ENCODE measurements around the gene ZNF140. TPM values are rescaled to one million over a fixed set of nuclear protein-coding genes. Genes with fewer than 3 reads are reported as not detected.

The ZNF140 gene
- 10 to 100 TPM in 1 of 2 donors, 1 to 10 TPM in 1; 8.9 to 14.5 TPM for total RNA-seq

GRCh38 chr12:133080368-133081158, at the start of gene ZNF140:
Gene ZNF140, plus strand, starts transcription at chr12:133080923. Its CDS starts 398 bp downstream, at chr12:133081321.
- Mint-ChIP-seq H3K36me3 (ENCODE audit: low read depth) (peaks cover 43% of the 10 kb centered on the region), H3K4me3 (no peak within 1 kb of the TSS), H3K9me3 (peaks cover 28% of the 10 kb centered on the region), H3K27ac (no peak within 1 kb of the TSS), H3K4me1 (no peaks in the 10 kb centered on the region), H3K27me3 (no peaks in the 10 kb centered on the region)
- ATAC-seq (replicated peaks) = peak; percentile 74

- H3K4me1 Mint-ChIP-seq = no peaks in the 10 kb centered on the region
Measured at GRCh38 chr12:133037207-133038005, 43.3 kb upstream of the ZNF140 start, which contains the start of gene ZNF84. Gene ZNF84, plus strand, starts transcription at chr12:133037509. Its CDS starts 3,959 bp downstream, at chr12:133041468.

GRCh38 chr12:133038118-133038709, 42.5 kb upstream of the ZNF140 start:
- H3K27ac Mint-ChIP-seq = peak overlapping the region; percentile 94

More at GRCh38 chr12:133037207-133038005, 43.3 kb upstream of the ZNF140 start, which contains the start of gene ZNF84:
- H3K27me3 Mint-ChIP-seq = peaks cover 4% of the 10 kb centered on the region
- H3K4me3 Mint-ChIP-seq = peak within 1 kb of the TSS; percentile 81
- ATAC-seq (replicated peaks) = peak; percentile 95
- peak within 1 kb of the TSS; percentile 94 for H3K27ac Mint-ChIP-seq
- H3K36me3 Mint-ChIP-seq (ENCODE audit: low read depth) = peaks cover 61% of the 10 kb centered on the region
- H3K9me3 Mint-ChIP-seq = peaks cover 28% of the 10 kb centered on the region

GRCh38 chr12:133046698-133047097, 34.0 kb upstream of the ZNF140 start:
- Mint-ChIP-seq H3K9me3 (peaks cover 45% of the 10 kb centered on the region), H3K27ac (no peak overlapping the region), H3K36me3 (ENCODE audit: low read depth) (peaks cover 100% of the 10 kb centered on the region), H3K27me3 (no peaks in the 10 kb centered on the region), H3K4me1 (no peaks in the 10 kb centered on the region), H3K4me3 (no peak overlapping the region)
- no peak for ATAC-seq (replicated peaks)

More at GRCh38 chr12:133038118-133038709, 42.5 kb upstream of the ZNF140 start:
- Mint-ChIP-seq H3K36me3 (ENCODE audit: low read depth) (peaks cover 69% of the 10 kb centered on the region), H3K9me3 (peaks cover 31% of the 10 kb centered on the region), H3K4me1 (no peaks in the 10 kb centered on the region), H3K27me3 (peaks cover 4% of the 10 kb centered on the region), H3K4me3 (peak overlapping the region; percentile 81)
- no peak for ATAC-seq (replicated peaks)

GRCh38 chr12:133057446-133057845, 23.3 kb upstream of the ZNF140 start:
- Mint-ChIP-seq H3K27me3 (no peaks in the 10 kb centered on the region), H3K9me3 (peaks cover 34% of the 10 kb centered on the region), H3K4me3 (no peak overlapping the region), H3K27ac (no peak overlapping the region), H3K4me1 (no peaks in the 10 kb centered on the region), H3K36me3 (ENCODE audit: low read depth) (peaks cover 68% of the 10 kb centered on the region)
- ATAC-seq (replicated peaks) = no peak

- Mint-ChIP-seq H3K9me3 (peaks cover 36% of the 10 kb centered on the region), H3K4me3 (no peak overlapping the region), H3K27me3 (no peaks in the 10 kb centered on the region), H3K27ac (peak overlapping the region; percentile 15), H3K4me1 (no peaks in the 10 kb centered on the region), H3K36me3 (ENCODE audit: low read depth) (peaks cover 58% of the 10 kb centered on the region)
- no peak for ATAC-seq (replicated peaks)
Measured at GRCh38 chr12:133058203-133059113, 22.3 kb upstream of the ZNF140 start.

- Mint-ChIP-seq H3K36me3 (ENCODE audit: low read depth) (peaks cover 26% of the 10 kb centered on the region), H3K9me3 (peaks cover 49% of the 10 kb centered on the region), H3K27ac (no peak overlapping the region), H3K27me3 (no peaks in the 10 kb centered on the region), H3K4me1 (no peaks in the 10 kb centered on the region), H3K4me3 (no peak overlapping the region)
- no peak for ATAC-seq (replicated peaks)
Measured at GRCh38 chr12:133061954-133062353, 18.8 kb upstream of the ZNF140 start.

DNA sequence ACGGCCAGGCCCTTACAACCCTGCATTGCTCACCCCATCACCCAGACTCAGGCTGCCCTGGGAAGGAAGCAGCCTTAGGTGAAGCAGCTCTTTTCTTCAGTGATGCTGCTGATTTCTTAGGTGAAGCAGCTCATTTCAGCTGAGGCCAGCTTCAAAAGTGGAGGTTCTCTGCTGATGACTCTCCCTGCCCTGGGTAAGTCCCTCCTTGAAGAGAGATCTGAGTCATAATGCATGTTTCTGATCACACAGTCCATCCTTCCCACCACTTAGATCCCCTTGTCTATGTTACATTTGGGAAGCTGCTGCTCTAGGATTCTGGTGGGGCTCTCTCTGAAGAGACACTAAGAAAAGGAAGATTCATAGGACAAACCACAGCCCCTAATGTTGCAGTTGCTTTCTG, 17.2 kb upstream of the ZNF140 start:
- no peaks in the 10 kb centered on the region for H3K4me1 Mint-ChIP-seq
- H3K27me3 Mint-ChIP-seq = no peaks in the 10 kb centered on the region
- peak; percentile 64 for ATAC-seq (replicated peaks)
- no peak overlapping the region for H3K4me3 Mint-ChIP-seq
- H3K27ac Mint-ChIP-seq = no peak overlapping the region
- H3K9me3 Mint-ChIP-seq = peaks cover 44% of the 10 kb centered on the region
- H3K36me3 Mint-ChIP-seq (ENCODE audit: low read depth) = peaks cover 10% of the 10 kb centered on the region

DNA sequence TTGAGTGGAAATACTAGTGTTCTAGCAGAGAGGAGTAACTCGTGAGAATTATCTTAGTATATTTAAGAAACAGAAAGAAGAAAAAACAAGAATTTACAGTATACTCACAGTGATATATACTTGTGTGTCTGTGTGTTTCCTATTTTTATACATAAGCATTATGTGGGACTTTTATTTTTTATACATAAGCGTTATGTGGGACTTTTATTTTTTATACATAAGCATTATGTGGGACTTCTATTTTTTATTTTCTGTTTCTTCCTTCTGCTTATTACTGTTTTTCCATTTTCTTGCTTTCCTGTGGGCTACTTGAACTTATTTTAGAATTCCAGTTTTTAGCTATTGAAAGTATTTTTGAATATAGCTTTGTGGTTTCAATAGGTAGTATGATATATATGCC, 6.9 kb upstream of the ZNF140 start:
- ATAC-seq (replicated peaks) = no peak
- no peaks in the 10 kb centered on the region for H3K4me1 Mint-ChIP-seq
- H3K27ac Mint-ChIP-seq = no peak overlapping the region
- H3K36me3 Mint-ChIP-seq (ENCODE audit: low read depth) = no peaks in the 10 kb centered on the region
- no peaks in the 10 kb centered on the region for H3K27me3 Mint-ChIP-seq
- no peak overlapping the region for H3K4me3 Mint-ChIP-seq
- H3K9me3 Mint-ChIP-seq = peaks cover 30% of the 10 kb centered on the region

DNA sequence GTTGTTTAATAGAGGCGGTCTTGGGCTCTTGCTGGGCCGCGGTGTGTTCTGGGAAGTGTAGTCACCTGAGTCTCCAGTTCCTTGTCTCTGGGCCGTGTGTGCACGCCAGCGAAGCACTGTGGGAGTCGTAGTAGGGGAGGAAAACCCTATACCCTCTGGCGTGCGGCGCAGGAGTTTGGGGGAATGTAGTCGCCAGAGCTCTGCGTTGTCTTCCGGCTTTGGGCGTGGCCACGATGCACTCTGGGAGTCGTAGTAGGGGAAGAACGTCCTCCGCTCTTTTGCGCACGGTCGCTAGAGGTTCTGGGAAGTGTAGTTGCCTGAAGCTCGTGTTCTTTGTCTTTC, 726 bp upstream of the ZNF140 start:
- peaks cover 32% of the 10 kb centered on the region for H3K9me3 Mint-ChIP-seq
- peak; percentile 86 for ATAC-seq (replicated peaks)
- H3K4me1 Mint-ChIP-seq = no peaks in the 10 kb centered on the region
- no peak overlapping the region for H3K4me3 Mint-ChIP-seq
- H3K27ac Mint-ChIP-seq = no peak overlapping the region
- peaks cover 37% of the 10 kb centered on the region for H3K36me3 Mint-ChIP-seq (ENCODE audit: low read depth)
- no peaks in the 10 kb centered on the region for H3K27me3 Mint-ChIP-seq

DNA sequence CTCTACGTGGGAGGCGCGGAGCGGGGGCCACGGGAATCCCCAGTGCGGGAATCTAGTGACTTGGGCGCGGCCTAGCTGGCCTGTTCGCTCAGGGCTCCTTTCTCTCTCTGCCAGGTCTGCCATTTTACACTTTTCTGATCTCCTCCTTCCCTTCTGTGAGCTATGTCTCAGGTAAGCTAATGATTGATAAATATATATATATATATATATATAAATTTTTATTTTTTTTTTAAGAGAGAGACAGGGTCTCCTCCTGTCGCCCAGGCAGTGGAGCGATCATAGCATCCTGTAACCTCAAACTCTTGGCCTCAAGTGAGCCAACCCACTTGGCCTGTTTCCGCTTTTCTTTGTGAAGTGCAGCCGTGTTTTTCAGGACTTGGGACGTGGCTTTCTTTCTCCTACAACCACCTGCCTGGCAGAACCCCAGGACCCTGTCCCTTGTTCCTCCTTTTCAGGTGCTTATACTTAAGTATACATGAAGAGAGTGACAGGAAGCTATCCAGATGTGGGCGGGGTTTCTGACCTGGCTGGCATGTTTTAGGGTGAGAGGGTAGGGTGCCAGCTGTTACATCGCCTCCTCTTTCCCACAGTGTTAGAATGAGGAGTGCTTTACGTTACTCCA, 547 bp downstream of the ZNF140 start:
- H3K27me3 Mint-ChIP-seq = no peaks in the 10 kb centered on the region
- peaks cover 50% of the 10 kb centered on the region for H3K36me3 Mint-ChIP-seq (ENCODE audit: low read depth)
- no peaks in the 10 kb centered on the region for H3K4me1 Mint-ChIP-seq
- H3K27ac Mint-ChIP-seq = no peak overlapping the region
- peaks cover 28% of the 10 kb centered on the region for H3K9me3 Mint-ChIP-seq
- no peak overlapping the region for H3K4me3 Mint-ChIP-seq
- ATAC-seq (replicated peaks) = no peak

GRCh38 chr12:133083345-133083744, 2.6 kb downstream of the ZNF140 start:
- Mint-ChIP-seq H3K27me3 (no peaks in the 10 kb centered on the region), H3K9me3 (peaks cover 26% of the 10 kb centered on the region), H3K27ac (no peak overlapping the region), H3K4me1 (no peaks in the 10 kb centered on the region), H3K4me3 (no peak overlapping the region), H3K36me3 (ENCODE audit: low read depth) (peaks cover 71% of the 10 kb centered on the region)
- ATAC-seq (replicated peaks) = no peak

- Mint-ChIP-seq H3K4me3 (no peak overlapping the region), H3K27me3 (no peaks in the 10 kb centered on the region), H3K9me3 (peaks cover 54% of the 10 kb centered on the region), H3K27ac (no peak overlapping the region), H3K4me1 (no peaks in the 10 kb centered on the region), H3K36me3 (ENCODE audit: low read depth) (peaks cover 94% of the 10 kb centered on the region)
- ATAC-seq (replicated peaks) = no peak
Measured at GRCh38 chr12:133105620-133106019, 24.9 kb downstream of the ZNF140 start.
